Amniotic stem cell (primary cell): ENCODE results near the gene LRMDA.
"Not testable (repeated sequence)": the region's sequence is repeated elsewhere in the genome, so short reads cannot be mapped to it uniquely, and the experiment has no call there.

ENCODE experiments used
- DNase-seq: peaks from one replicate; lab custom pipeline; 2025; lab: John Stamatoyannopoulos, UW

Gene LRMDA

GRCh38 chr10:75589895-75590654 is 158.7 kb downstream of the LRMDA start:
- DNase-seq = no peak

GRCh38 chr10:75592151-75592787 is 160.8 kb downstream of the LRMDA start:
- no peak for DNase-seq

- no peak for DNase-seq
Observed at GRCh38 chr10:75592791-75593643, 161.6 kb downstream of the LRMDA start.

- DNase-seq = no peak
Observed at GRCh38 chr10:75593692-75594556, 162.5 kb downstream of the LRMDA start.

GRCh38 chr10:75596930-75597620 is 165.7 kb downstream of the LRMDA start:
- no peak for DNase-seq

GRCh38 chr10:75597773-75598440 is 166.5 kb downstream of the LRMDA start:
- DNase-seq = no peak

GRCh38 chr10:75598998-75599397 is 167.6 kb downstream of the LRMDA start:
- DNase-seq = no peak

- no peak for DNase-seq
Observed at GRCh38 chr10:75599875-75600648, 168.6 kb downstream of the LRMDA start.

GRCh38 chr10:75600833-75601232 is 169.4 kb downstream of the LRMDA start:
- no peak for DNase-seq

- no peak for DNase-seq
Observed at GRCh38 chr10:75602341-75602740, 170.9 kb downstream of the LRMDA start.

- no peak for DNase-seq
Observed at GRCh38 chr10:75605096-75605495, 173.7 kb downstream of the LRMDA start.

- DNase-seq = not testable (repeated sequence)
Observed at GRCh38 chr10:75605795-75606194, 174.4 kb downstream of the LRMDA start.

GRCh38 chr10:75606203-75606779 is 174.9 kb downstream of the LRMDA start:
- DNase-seq = no peak

- no peak for DNase-seq
Observed at GRCh38 chr10:75607576-75607975, 176.2 kb downstream of the LRMDA start.

- no peak for DNase-seq
Observed at GRCh38 chr10:75610183-75610582, 178.8 kb downstream of the LRMDA start.

- no peak for DNase-seq
Observed at GRCh38 chr10:75611172-75611992, 180.0 kb downstream of the LRMDA start.

- DNase-seq = no peak
Observed at GRCh38 chr10:75611993-75612372, 180.6 kb downstream of the LRMDA start.

- DNase-seq = no peak
Observed at GRCh38 chr10:75612904-75613684, 181.7 kb downstream of the LRMDA start.
